ENCODE results near the gene NOL12.
A peak's percentile ranks its signal among the peaks of the same experiment; 100 is the strongest.

Gene NOL12

GRCh38 chr22:37659066-37659896, 26.9 kb upstream of the NOL12 start:
- DNase-seq (ENCODE audit: low read depth in 2 of 2): no peak

GRCh38 chr22:37659897-37660708, 26.0 kb upstream of the NOL12 start:
- DNase-seq (ENCODE audit: low read depth in 2 of 2): no peak

GRCh38 chr22:37660709-37661045, 25.5 kb upstream of the NOL12 start:
- DNase-seq (ENCODE audit: low read depth in 2 of 2): no peak

GRCh38 chr22:37661160-37661924, 24.8 kb upstream of the NOL12 start:
- DNase-seq (ENCODE audit: low read depth in 2 of 2): no peak

- no peak for DNase-seq (ENCODE audit: low read depth in 2 of 2)
Observed at GRCh38 chr22:37662039-37662438, 24.1 kb upstream of the NOL12 start.

- DNase-seq (ENCODE audit: low read depth in 2 of 2): no peak
Observed at GRCh38 chr22:37663521-37664140, 22.5 kb upstream of the NOL12 start.

- no peak for DNase-seq (ENCODE audit: low read depth in 2 of 2)
Observed at GRCh38 chr22:37664249-37665101, 21.7 kb upstream of the NOL12 start.

GRCh38 chr22:37665487-37665886, 20.7 kb upstream of the NOL12 start:
- no peak for DNase-seq (ENCODE audit: low read depth in 2 of 2)

- no peak for DNase-seq (ENCODE audit: low read depth in 2 of 2)
Observed at GRCh38 chr22:37669586-37669985, 16.6 kb upstream of the NOL12 start.

GRCh38 chr22:37672206-37672919, 13.8 kb upstream of the NOL12 start:
- no peak for DNase-seq (ENCODE audit: low read depth in 2 of 2)

- DNase-seq (ENCODE audit: low read depth in 2 of 2): no peak
Observed at GRCh38 chr22:37672920-37673455, 13.2 kb upstream of the NOL12 start.

GRCh38 chr22:37674248-37674647, 11.9 kb upstream of the NOL12 start:
- DNase-seq (ENCODE audit: low read depth in 2 of 2): no peak

- DNase-seq (ENCODE audit: low read depth in 2 of 2): peak in 1 of 2 experiments; percentile 59
Observed at GRCh38 chr22:37674951-37675929, 10.9 kb upstream of the NOL12 start, which contains the start of gene LGALS1. TSS of gene LGALS1 (plus strand) at chr22:37675636. CDS start at chr22:37675703, 67 bp downstream.

- no peak for DNase-seq (ENCODE audit: low read depth in 2 of 2)
Observed at GRCh38 chr22:37675930-37676735, 10.0 kb upstream of the NOL12 start.

GRCh38 chr22:37676736-37677492, 9.2 kb upstream of the NOL12 start:
- DNase-seq (ENCODE audit: low read depth in 2 of 2): peak; percentile 78 to 91

- no peak for DNase-seq (ENCODE audit: low read depth in 2 of 2)
Observed at GRCh38 chr22:37677493-37677974, 8.6 kb upstream of the NOL12 start.

- no peak for DNase-seq (ENCODE audit: low read depth in 2 of 2)
Observed at GRCh38 chr22:37678372-37678771, 7.8 kb upstream of the NOL12 start.
